Nucleus accumbens (tissue), 56 donors: Measurements from ENCODE around the gene CFAP90.

Experiments used
- DNase-seq, 56 donors: peaks; one replicate each; lab custom pipeline; 2025; lab: John Stamatoyannopoulos, UW

CFAP90 gene

GRCh38 chr5:7784683-7785380 is 66.1 kb downstream of the CFAP90 start:
- no peak for DNase-seq

GRCh38 chr5:7781899-7782298 is 69.0 kb downstream of the CFAP90 start:
- DNase-seq: peak in 3 of 56 donors; percentile 14 to 41 (median 33)
